Measurements from ENCODE around the gene LINC00305.

LINC00305 gene

GRCh38 chr18:64111950-64112349, 36.9 kb downstream of the LINC00305 start:
- no peak for DNase-seq

GRCh38 chr18:64110692-64111480, 38.0 kb downstream of the LINC00305 start:
- no peak for DNase-seq

GRCh38 chr18:64103986-64104385, 44.9 kb downstream of the LINC00305 start:
- DNase-seq: no peak

- DNase-seq: no peak
These were observed 48.6 kb downstream of the LINC00305 start for GRCh38 chr18:64100116-64100922.

GRCh38 chr18:64099244-64099643, 49.6 kb downstream of the LINC00305 start:
- DNase-seq: no peak

- no peak for DNase-seq
These were observed 51.4 kb downstream of the LINC00305 start for GRCh38 chr18:64097497-64097896.

GRCh38 chr18:64095056-64095455, 53.8 kb downstream of the LINC00305 start:
- no peak for DNase-seq

GRCh38 chr18:64094210-64094609, 54.7 kb downstream of the LINC00305 start:
- DNase-seq: no peak

GRCh38 chr18:64091526-64091925, 57.4 kb downstream of the LINC00305 start:
- DNase-seq: no peak

GRCh38 chr18:64090876-64091275, 58.0 kb downstream of the LINC00305 start:
- no peak for DNase-seq

GRCh38 chr18:64083916-64084315, 65.0 kb downstream of the LINC00305 start:
- no peak for DNase-seq

GRCh38 chr18:64082513-64082912, 66.4 kb downstream of the LINC00305 start:
- no peak for DNase-seq

- DNase-seq: no peak
These were observed 66.8 kb downstream of the LINC00305 start for GRCh38 chr18:64082054-64082453.

- DNase-seq: no peak
These were observed 74.9 kb downstream of the LINC00305 start for GRCh38 chr18:64073971-64074370.

- DNase-seq: no peak
These were observed 93.9 kb downstream of the LINC00305 start for GRCh38 chr18:64055019-64055418.

- DNase-seq: no peak
These were observed 95.6 kb downstream of the LINC00305 start for GRCh38 chr18:64053246-64053645.

- no peak for DNase-seq
These were observed 96.1 kb downstream of the LINC00305 start for GRCh38 chr18:64052772-64053171.

GRCh38 chr18:64044616-64045015, 104.3 kb downstream of the LINC00305 start:
- DNase-seq: no peak

- DNase-seq: no peak
These were observed 106.0 kb downstream of the LINC00305 start for GRCh38 chr18:64042728-64043358.

- DNase-seq: no peak
These were observed 111.0 kb downstream of the LINC00305 start for GRCh38 chr18:64037812-64038414.

GRCh38 chr18:64032312-64032711, 116.6 kb downstream of the LINC00305 start:
- no peak for DNase-seq

GRCh38 chr18:64031411-64031810, 117.5 kb downstream of the LINC00305 start:
- DNase-seq: no peak

Data from activated CD4-positive, alpha-beta T cell treated with anti-CD3 and anti-CD28 coated beads for 48 hours (primary cell).